ENCODE results near the gene GAL3ST2.

Gene GAL3ST2

DNA sequence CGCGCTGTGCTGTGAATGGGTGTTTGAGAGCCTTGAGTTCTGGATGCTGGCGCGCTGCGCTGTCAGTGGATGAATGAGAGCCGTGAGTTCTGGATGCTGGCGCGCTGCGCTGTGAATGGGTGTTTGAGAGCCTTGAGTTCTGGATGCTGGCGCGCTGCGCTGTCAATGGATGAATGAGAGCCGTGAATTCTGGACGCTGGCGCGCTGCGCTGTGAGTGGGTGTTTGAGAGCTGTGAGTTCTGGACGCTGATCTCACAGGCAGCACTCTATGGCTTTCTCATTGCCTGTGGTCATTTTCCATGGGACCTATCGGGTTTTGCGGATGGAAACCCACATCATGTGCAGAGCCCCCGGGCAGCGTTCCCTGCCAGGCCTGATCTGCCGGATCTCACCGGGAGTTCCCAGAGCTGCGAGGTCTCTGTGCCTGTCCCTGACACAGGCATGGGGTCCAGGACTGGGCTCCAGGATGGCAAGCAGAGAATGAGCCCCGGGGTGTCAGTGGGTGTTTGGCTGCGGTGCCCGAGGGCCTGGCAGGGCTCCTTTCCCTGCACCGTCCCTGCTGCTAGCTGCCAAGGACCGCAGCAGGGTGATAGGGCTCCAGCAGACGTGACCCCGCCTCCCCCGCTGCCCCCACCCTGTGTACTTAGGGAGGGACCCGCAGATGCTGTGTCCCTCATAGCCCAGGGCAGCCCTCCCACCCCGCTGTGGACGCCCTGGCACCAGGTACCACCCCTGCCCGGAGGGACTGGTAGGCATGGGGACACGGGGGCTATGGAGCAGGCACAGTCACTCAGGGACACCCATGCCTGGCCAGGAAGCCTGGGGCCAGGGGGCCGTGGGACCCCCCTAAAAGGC lies 72.4 kb downstream of the GAL3ST2 start:
- no peak for DNase-seq

DNA sequence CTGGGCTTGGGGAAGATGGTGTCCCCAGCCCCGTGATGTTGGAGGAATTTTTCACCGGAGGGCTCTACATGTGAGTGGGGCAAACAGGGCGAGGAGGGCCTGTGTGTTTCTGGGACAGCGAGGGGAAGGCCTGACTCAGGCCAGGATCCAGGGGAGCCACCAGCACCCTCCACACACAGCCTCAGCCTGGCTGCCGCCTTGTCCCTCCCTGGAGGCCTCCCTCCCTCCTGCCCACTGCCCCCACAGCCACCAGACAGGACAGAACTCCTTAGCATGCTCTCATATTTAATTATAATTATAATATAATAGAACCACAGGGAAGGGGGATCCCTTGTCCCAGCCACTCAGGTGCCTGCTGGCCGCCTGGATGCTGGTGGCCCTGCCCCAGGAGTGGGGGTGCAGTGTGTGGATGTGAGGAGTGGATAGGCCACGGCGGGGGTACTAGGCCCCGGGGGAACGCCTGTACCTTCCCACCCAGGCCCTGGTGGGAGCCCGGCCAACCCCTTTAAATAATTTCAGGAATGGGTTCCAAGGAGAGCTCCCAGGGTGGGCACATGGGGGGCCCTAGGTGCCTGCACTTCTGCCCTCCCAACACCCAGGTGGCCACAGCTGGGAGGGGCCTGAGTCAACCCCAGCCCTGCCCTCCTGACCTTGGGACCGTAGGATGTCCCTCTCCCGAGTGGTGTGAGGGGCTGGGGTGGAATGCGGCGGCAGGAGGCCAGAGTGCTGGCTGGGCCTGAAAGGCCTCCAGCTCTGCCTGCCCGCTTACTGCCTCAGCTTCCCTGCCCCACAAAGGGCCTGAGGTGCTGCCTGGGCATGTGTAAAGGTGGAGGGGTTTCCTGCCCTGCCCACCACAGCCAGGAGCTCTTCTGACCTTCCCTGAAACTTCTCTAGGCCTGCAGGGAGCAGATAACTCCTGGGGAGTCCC lies 73.3 kb downstream of the GAL3ST2 start:
- DNase-seq: no peak

DNA sequence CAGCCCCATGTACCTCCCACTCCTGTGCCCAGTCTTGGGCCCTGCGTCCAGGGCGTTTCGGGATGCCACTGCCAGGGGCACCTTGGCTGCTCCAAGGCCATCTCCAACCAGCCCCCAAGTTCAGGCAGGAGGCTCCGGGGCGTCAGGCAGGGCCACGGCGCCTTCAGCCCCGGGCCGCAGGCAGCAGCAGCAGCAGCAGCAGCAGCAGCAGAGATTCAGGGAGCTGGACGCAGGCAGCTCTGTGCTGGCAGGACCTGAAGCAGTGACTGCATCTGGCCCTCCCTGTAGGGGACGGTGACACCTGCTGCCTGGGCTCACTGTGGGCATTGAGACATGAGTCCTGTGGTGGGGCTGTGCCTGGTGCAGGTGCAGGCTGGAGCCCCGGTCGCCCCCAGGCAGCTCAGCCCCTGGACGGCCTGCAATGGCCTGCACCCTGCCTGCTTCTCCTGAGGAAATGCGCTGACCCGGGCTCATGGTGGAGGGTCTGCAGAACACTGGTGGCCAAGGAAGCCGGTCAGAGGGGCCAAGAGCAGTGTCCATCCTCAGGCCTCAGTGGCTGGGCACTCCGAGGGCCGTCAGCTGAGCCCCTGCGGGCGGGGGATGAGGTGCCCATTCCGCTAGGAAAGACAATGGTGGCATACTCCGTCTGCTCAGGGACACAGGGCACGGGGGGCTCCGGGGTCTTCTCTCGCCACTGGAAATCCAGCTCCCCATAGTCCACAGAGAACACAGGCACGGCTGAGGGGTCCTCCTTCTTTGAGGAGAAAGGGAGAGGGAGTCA lies 74.1 kb downstream of the GAL3ST2 start:
- DNase-seq: no peak

DNA sequence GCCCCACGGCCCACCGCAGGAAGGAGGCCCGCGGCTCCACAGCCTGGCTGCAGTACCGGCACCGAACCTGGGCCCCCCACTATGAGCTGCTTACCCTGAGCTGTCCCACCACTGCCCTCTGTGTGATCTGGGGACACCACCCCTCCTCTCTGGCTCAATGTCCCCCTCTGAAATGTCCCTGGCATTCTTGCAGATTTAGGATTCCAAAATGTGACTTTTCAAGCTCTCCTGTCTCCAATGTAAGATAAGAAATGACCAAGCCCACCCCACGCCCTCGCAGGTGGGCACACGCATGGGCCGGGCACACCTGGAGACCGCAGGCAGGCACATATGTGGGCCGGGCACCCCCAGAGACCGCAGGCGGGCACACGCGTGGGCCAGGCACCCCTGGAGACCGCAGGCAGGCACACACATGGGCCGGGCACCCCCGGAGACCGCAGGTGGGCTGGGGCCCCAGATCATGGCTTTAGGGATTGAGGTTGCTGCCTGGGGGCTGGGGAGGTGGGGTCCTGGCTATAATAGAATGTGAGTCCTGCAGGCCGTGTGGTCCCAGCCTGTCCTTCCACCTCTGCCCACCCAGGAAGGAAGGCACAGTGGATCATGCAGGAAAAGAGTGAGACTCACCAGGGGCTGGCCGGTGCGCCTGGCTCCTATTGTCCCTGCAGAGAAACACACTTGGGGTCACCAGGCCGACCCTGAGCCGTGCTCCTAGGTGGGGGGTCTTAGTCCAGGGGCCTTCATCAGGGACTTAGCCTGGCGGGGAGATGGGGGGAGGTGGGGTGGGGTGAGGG lies 74.9 kb downstream of the GAL3ST2 start:
- DNase-seq: no peak

DNA sequence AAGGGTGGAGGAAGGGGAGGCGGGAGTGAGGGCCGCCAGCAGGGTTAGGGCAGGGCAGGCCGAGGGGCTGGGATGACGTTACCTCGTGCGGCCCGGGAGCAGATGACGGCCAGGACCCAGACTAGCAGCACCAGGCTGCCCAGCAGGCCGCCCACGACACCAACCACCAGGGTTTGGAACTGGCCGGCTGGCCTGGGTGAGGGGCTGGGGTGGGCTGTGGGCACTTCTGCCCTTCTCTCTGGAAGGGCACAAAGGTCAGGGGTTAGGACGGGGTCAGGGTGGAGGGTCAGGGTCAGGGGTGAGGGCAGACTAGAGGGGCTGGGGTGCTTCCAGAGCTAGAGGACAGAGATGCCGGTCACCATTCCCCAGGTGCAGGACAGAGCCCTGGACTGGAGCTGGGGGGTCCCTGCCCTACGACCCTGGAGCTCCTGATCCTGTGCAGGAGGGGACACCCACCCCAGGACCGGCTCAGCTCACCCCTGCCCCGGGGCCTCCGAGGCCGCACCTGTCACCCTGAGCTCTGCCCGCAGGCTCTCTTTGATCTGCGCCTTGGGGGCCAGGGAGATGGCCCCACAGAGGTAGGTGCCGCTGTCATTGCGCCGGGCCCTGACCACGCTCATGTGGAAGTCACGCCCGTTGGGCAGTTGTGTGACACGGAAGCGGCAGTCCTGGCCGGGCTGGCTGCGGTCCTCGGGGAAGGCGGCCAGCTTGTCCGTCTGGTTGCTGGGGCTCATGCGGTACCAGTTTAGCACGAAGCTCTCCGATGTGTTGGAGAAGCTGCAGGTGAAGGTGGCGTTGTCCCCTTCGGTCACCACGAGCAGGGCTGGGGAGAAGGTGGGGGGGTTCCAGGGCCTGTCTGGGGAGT lies 75.7 kb downstream of the GAL3ST2 start:
- no peak for DNase-seq

DNA sequence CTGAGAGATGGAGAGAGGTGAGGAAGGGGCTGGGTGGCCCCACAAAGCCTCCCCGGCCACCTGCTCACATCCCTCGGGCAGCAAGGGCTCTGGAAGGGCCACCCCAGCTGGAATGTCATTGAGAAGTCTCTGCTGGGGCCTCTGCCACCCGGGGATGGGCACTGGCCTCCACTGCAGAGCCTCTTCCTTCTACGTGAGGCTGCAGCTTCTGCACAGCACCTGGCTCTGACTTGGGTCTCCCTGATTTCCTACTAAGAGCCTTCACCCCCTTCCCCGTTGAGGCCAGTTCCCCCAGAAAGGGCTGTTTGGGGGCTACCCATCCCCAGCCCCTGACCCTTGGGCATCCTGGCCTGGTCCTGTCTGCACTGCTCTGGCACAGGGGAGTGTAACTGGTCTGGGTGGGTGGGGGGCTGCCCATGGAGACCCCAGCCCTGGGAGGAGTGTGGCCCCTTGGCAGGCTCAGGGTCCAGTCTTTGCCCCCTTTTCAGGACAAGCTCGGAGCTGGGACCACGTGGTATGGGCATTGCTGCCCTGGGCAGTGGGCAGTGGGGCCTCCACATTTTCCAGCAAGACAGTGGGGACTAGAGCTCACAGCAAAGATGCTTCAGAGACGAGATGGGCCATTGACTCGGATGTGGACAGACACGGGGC lies 76.5 kb downstream of the GAL3ST2 start:
- DNase-seq: no peak
